H1 (cell line): ENCODE measurements around the gene CCR9.

Source experiments
- CREB1 ChIP-seq: IDR thresholded peaks from 2 replicates; pipeline ENCODE4 v1.6.1; 2012; ENCODE audit warnings: inconsistent platforms
- EP300 ChIP-seq, 2 experiments: IDR thresholded peaks; 1 replicate in 1 of 2; 2 replicates in 1 of 2; pipeline ENCODE4 v1.6.1; 2011 to 2012; ENCODE audit warnings: low read depth in 2 of 2, low read length in 2 of 2, mild to moderate bottlenecking in 2 of 2, borderline replicate concordance in 1 of 2, inconsistent platforms in 1 of 2, moderate library complexity in 1 of 2
- KDM1A ChIP-seq: fragments of 200-600, 300-600 bp; sonication (generic); IDR thresholded peaks from 2 replicates; pipeline ENCODE4 v1.7.1; 2016; ENCODE audit warnings: mild to moderate bottlenecking, low read length, borderline replicate concordance
- TF ChIP-seq, protein P1 (sequence below), 3 experiments: IDR thresholded peaks; 1 replicate in 2 of 3; 2 replicates in 1 of 3; pipeline versions ENCODE4 v1.5.1 to v1.6.1; 2011; ENCODE audit warnings: low read length in 3 of 3, mild to moderate bottlenecking in 3 of 3, inconsistent platforms in 2 of 3, low read depth in 1 of 3, moderate library complexity in 1 of 3; ENCODE audit not compliant: insufficient read depth in 1 of 3; ENCODE audit errors: control extremely low read depth in 1 of 3

DNA sequence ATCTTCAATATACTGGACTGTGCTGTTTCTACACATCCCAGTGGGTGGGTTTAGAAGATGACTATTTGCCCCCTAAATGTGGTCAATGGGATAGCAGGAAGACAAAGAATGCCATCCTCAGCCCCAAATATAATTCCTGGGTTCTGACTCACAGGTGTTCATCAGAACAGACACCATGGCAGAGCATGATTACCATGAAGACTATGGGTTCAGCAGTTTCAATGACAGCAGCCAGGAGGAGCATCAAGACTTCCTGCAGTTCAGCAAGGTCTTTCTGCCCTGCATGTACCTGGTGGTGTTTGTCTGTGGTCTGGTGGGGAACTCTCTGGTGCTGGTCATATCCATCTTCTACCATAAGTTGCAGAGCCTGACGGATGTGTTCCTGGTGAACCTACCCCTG is 60.0 kb downstream of the CCR9 start:
- TF ChIP-seq, protein P1, sequence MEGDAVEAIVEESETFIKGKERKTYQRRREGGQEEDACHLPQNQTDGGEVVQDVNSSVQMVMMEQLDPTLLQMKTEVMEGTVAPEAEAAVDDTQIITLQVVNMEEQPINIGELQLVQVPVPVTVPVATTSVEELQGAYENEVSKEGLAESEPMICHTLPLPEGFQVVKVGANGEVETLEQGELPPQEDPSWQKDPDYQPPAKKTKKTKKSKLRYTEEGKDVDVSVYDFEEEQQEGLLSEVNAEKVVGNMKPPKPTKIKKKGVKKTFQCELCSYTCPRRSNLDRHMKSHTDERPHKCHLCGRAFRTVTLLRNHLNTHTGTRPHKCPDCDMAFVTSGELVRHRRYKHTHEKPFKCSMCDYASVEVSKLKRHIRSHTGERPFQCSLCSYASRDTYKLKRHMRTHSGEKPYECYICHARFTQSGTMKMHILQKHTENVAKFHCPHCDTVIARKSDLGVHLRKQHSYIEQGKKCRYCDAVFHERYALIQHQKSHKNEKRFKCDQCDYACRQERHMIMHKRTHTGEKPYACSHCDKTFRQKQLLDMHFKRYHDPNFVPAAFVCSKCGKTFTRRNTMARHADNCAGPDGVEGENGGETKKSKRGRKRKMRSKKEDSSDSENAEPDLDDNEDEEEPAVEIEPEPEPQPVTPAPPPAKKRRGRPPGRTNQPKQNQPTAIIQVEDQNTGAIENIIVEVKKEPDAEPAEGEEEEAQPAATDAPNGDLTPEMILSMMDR (IDR thresholded peaks at IDR 0.05; ENCODE audit: control extremely low read depth in 1 of 3, insufficient read depth in 1 of 3, low read depth in 1 of 3, low read length in 3 of 3), result no peak
- TF ChIP-seq KDM1A (no peak), CREB1 (no peak), EP300 (IDR thresholded peaks at IDR 0.05; ENCODE audit: borderline replicate concordance in 1 of 2, low read depth in 2 of 2, low read length in 2 of 2) (no peak)
